Measurements from ENCODE around the gene MPDU1. TPM values are rescaled to one million over a fixed set of nuclear protein-coding genes. Genes with fewer than 3 reads are reported as not detected.

The MPDU1 gene
- total RNA-seq, 1 experiment from 2014 or later = 73.1 TPM

DNA sequence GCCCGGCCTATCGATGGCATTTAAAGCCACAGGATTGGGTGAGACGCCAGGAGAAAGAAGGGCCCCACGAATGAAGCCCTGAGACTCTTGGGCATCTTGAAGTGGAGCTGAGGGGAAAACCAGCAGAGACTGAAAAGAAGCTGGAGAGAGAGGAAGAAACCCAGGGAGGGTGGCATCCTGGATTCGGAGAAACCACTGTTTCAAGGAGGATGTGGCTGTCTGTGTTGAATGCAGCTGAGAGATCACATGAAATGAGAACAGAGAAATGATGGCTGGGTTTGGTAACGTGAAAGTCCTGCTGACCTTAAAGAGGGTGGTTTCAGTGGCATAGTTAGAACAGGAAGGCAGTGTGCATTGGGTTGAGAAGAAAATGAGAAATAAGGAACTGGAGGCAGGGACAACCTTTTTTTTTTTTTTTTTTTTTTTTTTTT is 31.0 kb upstream of the MPDU1 start:
- no peak overlapping the region for H2BK5ac ChIP-seq (ENCODE audit: insufficient read length, low read length)
- Mint-ChIP-seq H3K27ac (no peak overlapping the region), H3K36me3 (ENCODE audit: insufficient read depth in 1 of 3, low read depth in 3 of 3) (no peaks in the 10 kb centered on the region), H3K27me3 (ENCODE audit: low read depth) (peaks cover 21% of the 10 kb centered on the region), H3K4me3 (no peak overlapping the region), H3K4me1 (peaks cover 10 to 31% of the 10 kb centered on the region in 2 experiments), H3K9me3 (0 out of 5 replicates have a peak, but pooled peaks cover 0 to under 1% of the 10 kb centered on the region in 2 experiments)
- no peak overlapping the region for H2AFZ ChIP-seq (ENCODE audit: low read length)
- no peak overlapping the region for H4K8ac ChIP-seq (replicated peaks; ENCODE audit: insufficient read length, low read depth, low read length)
- H3K4me2 ChIP-seq (ENCODE audit: insufficient read depth, insufficient read length, low read length) = no peak overlapping the region
- no peak overlapping the region for H2BK20ac ChIP-seq (ENCODE audit: low read depth, low read length, poor library complexity, severe bottlenecking)
- no peak overlapping the region for H3K23ac ChIP-seq (ENCODE audit: insufficient read length, low read depth, low read length)
- no peak overlapping the region for H3T11ph ChIP-seq (ENCODE audit: low read length)
- H3K56ac ChIP-seq (ENCODE audit: insufficient read length, low read depth, low read length) = no peak overlapping the region
- no peak overlapping the region for H3K18ac ChIP-seq (ENCODE audit: insufficient read length, low read depth, low read length)
- no peak overlapping the region for H3K27ac ChIP-seq (ENCODE audit: insufficient read length, low read depth, low read length)
- no peaks in the 10 kb centered on the region for H3K27me3 ChIP-seq (ENCODE audit: insufficient read depth, low read length)
- H3K23me2 ChIP-seq (ENCODE audit: insufficient read length, low read depth, low read length, poor library complexity, severe bottlenecking) = peaks cover 6% of the 10 kb centered on the region
- no peaks in the 10 kb centered on the region for H3K79me2 ChIP-seq (ENCODE audit: insufficient read depth, low read length)
- no peak overlapping the region for H3K14ac ChIP-seq (ENCODE audit: insufficient read depth, low read length)
- H3K4ac ChIP-seq (ENCODE audit: low read depth, low read length) = no peak overlapping the region
- WGBS (ENCODE audit: extremely low coverage, insufficient read length, low lambda C conversion rate) = no CpG with 5 or more reads among the region's 6 CpGs
- H2BK12ac ChIP-seq (ENCODE audit: insufficient read length, low read depth, low read length) = no peak overlapping the region
- no peak overlapping the region for H2BK15ac ChIP-seq (ENCODE audit: low read depth, low read length)
- no peak for DNase-seq
- H4K5ac ChIP-seq (ENCODE audit: insufficient read length, low read depth, low read length) = no peak overlapping the region
- H3K4me1 ChIP-seq (ENCODE audit: insufficient read depth, low read length) = peaks cover 4% of the 10 kb centered on the region; the same call in 1 of the 2 replicates
- H2BK120ac ChIP-seq (ENCODE audit: low read depth, low read length, poor library complexity, severe bottlenecking) = no peak overlapping the region
- H3K79me1 ChIP-seq (ENCODE audit: insufficient read depth, low read depth, low read length, poor library complexity, severe bottlenecking) = no peaks in the 10 kb centered on the region
- no peak overlapping the region for H4K91ac ChIP-seq (ENCODE audit: insufficient read length, low read depth, low read length)
- peak overlapping the region; percentile 40 for H3K9ac ChIP-seq (ENCODE audit: extremely low read depth, insufficient read length, low read length)
- no peaks in the 10 kb centered on the region for H3K9me3 ChIP-seq (ENCODE audit: control insufficient read depth, low read depth, low read length)
- no peak overlapping the region for H2AK5ac ChIP-seq (ENCODE audit: insufficient read length, low read length)
- TF ChIP-seq, protein P1, sequence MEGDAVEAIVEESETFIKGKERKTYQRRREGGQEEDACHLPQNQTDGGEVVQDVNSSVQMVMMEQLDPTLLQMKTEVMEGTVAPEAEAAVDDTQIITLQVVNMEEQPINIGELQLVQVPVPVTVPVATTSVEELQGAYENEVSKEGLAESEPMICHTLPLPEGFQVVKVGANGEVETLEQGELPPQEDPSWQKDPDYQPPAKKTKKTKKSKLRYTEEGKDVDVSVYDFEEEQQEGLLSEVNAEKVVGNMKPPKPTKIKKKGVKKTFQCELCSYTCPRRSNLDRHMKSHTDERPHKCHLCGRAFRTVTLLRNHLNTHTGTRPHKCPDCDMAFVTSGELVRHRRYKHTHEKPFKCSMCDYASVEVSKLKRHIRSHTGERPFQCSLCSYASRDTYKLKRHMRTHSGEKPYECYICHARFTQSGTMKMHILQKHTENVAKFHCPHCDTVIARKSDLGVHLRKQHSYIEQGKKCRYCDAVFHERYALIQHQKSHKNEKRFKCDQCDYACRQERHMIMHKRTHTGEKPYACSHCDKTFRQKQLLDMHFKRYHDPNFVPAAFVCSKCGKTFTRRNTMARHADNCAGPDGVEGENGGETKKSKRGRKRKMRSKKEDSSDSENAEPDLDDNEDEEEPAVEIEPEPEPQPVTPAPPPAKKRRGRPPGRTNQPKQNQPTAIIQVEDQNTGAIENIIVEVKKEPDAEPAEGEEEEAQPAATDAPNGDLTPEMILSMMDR (conservative IDR thresholded peaks at IDR 0.05) = no peak
- H4K20me1 ChIP-seq (ENCODE audit: control insufficient read depth, insufficient read depth, insufficient read length) = no peaks in the 10 kb centered on the region
